ENCODE measurements around the gene FAM13A.
"Not testable (repeated sequence)": the region's sequence is repeated elsewhere in the genome, so short reads cannot be mapped to it uniquely, and the experiment has no call there.

The FAM13A gene

DNA sequence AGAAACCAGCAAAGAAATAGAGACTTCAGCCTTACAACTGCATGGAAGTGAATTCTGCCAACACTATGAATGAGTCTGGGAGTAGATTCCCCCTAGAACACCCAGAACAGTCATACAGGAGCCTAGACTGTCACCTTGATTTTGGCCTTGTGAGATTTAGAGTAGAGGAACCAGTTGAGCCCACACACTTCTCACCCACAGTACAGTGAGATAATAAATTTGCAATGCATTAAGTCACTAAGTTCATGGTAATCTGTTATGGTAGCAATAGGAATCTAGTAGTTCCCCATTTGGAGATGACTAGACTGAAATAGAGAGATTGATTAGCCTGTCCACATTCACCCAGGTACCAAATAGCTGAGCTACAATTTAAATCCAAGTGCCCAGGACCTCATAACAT lies 59.0 kb downstream of the FAM13A start:
- no peak for DNase-seq

DNA sequence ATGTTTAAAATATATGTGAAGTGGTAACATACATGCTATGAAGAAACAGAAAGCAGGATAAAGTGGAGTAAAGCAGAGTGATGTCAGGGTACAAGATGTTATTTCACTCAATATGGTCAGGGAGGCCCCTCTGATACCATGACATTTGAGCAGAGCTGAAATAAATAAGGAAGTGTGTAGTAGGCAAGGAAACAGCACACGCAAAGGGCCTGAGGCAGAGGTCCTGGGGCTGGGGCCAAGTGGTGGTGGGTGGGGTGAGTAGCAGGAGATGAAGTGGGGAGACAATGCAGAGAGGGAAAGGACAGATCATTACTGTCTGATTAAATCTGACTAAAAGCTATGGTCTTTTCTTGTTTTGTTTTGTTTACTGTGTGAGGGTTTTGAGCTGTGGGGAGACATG lies 61.1 kb downstream of the FAM13A start:
- no peak for DNase-seq

DNA sequence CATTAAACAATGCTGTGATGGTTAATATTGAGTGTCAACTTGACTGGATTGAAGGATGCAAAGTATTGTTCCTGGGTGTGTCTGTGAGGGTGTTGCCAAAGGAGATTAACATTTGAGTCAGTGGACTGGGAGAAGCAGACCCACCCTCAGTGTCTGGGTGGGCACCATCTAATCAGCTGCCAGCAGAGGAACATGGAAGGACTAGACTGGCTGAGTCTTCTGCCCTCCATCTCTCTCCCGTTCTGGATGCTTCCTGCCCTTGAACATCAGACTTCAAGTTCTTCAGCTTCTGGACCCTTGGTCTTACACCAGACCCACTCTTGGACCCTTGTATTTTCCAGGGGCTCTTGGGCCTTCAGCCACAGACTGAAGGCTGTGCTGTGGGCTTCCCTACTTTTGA lies 61.7 kb downstream of the FAM13A start:
- not testable (repeated sequence) for DNase-seq

DNA sequence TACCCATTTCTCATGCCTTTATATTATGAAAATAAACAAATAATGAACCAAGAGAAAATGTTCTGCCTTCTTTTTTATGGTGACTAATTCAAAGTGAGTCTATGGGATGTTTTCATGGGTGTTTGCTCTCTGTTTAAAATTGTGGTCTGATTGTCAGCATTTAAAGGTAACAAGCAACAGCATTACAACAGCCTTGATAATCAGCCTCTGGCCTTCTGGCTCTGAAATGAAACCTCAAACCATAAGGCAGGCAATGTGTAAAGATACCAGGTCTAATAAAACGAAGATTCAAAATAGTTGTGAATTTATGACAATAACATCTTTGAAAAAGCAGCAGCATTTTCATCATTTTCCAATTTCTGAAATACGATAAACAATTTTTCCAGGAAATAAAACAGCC lies 63.7 kb downstream of the FAM13A start:
- DNase-seq, result no peak

DNA sequence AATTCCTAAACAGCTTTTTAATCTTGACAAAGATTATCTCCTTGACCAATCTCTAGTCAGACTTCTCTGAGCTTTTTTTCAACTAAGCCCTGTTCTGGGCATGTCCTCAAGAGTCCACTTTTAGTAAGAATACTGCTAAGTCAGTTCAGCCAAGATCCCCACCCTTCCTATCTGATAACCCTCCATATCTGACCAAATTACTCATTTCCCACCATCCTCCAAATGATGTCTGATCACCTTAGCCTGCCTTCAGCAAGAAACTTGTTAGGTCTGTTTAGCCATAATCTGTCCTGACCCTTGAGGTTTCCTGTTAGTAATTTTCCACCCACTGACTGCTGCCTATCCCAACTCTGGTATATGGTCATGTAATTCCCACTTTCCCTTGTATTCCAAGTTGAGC lies 65.2 kb downstream of the FAM13A start:
- no peak for DNase-seq

DNA sequence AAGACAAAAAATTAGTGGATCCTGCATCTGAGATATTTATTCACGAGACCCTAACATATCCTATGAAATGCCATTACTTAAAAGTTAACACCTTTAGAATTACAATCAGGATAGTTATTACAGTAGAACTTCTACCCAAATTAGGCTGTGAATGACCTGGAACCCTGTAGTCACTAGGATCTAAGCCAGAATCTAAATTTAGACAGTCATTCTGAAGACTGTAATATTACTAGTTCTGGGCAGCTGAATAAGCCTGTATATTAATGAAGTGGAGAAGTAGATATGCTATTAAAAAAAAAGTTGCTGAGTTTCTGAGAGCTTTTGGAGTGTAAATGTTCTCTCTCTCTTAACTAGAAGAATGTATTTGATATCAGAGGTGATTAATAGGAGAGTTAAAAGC lies 67.0 kb downstream of the FAM13A start:
- DNase-seq, result no peak

DNA sequence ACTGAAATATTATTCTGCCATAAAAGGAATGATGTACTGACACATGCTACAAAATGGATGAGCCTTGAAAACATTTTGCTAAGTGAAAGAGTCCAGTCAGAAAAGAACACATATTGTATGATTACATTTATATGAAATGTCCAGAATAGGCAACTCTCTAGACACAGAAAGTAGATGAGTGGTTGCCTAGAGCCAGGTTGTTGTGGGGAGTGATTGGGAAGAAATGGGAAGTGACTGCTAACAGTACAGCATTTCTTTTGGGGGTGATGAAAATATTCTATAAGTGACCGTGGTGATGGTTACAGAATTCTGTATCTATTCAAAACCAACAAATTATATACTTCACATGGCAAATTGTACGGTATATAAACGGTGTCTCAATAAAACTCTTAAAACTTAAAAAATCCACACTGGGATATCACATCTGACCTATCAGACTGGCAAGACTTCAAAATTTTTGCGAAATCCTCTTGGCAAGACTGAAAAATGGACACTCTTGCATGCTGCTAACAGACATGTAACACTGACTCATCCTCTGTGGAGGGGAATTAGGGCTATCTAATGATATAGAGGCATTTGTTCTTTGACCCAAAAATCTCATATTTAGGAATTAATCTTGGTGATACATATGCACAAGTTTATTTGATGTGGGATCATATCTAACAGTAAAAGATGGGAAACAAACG lies 71.8 kb downstream of the FAM13A start:
- DNase-seq, result no peak

DNA sequence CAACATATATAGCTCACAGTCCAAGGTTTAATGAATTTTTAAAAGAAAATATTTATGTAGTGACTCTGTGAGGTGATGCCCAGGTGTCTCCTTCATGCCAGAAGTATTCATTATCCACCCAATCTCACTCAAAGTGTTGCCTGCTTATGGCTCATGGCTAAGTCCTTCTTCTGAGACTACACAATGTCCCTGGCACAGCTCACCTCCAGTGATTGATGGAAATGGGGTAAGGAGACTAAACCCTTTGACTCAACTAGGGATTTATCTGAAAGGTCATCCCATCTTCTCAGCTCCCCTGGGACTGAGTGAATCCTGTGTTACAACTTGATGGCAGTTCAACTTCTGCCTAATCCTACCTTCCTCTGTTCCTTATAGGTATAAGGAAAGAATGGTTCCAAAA lies 74.2 kb downstream of the FAM13A start:
- DNase-seq, result no peak

DNA sequence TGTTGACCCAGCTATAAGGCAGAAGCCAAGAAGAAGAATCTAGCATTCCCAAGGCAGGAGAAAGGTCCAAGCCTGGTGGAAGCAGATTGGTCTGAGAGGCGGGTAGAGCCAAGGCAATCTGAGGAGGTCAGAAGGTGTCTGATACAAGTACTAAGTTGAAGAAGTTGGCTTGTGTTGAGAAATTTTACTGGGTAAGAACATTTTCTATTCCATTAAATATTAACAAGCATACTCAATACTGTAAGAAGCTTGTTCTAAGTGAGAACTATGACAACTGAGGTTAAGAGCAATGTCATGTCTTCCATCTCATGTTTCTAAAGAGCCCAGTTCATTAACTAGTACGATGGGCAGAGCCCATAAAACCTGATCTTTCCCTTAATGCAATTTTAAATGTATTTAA lies 75.0 kb downstream of the FAM13A start:
- no peak for DNase-seq

DNA sequence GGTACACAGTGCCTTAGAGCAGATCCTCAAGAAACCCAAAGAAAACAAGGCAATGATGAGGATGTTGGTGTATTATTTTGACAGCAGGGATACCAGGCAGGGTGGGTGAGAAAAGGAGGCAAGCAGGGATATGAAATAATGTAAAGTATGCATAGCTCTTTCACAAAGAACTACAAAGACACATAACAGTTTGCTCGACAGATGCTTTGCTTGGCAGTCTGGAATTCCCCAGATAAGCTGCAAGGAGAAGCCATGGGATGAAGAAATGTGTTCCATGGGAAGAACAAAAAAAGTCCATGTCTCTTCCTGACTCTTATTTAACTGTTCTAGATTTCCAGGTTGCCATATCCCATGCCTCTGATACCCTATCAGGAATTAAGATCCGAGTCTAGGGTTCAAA lies 75.4 kb downstream of the FAM13A start:
- DNase-seq, result no peak

DNA sequence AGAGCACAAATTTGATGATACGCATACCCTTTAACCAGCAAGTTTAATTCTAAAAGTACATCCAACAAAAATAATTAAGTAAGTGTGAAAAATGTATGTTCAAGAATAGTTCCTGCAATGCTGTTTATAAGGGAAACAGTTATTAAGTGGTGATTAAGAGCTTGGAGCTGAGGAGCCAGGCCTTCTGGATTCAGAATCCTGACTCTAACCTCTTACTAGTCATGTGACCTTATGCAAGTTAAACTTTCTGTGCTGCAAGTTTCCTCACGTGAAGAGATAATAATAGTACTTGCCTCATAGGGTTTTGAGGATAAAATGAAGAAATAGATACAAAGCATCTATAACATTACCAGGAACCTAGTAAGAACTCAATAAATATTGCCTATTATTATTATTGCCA lies 77.7 kb downstream of the FAM13A start:
- DNase-seq, result no peak

DNA sequence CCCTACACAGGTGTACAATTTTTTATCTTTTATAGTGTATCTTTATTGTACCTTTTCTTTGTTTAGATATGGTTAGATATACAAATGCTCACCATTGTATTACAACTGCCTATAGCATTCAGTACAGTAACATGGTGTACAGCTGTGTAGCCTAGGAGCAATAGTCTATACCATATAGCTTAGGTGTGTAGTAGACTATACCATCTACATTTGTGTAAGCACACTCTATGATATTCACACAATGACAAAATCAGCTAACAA lies 80.3 kb downstream of the FAM13A start:
- DNase-seq, result no peak

DNA sequence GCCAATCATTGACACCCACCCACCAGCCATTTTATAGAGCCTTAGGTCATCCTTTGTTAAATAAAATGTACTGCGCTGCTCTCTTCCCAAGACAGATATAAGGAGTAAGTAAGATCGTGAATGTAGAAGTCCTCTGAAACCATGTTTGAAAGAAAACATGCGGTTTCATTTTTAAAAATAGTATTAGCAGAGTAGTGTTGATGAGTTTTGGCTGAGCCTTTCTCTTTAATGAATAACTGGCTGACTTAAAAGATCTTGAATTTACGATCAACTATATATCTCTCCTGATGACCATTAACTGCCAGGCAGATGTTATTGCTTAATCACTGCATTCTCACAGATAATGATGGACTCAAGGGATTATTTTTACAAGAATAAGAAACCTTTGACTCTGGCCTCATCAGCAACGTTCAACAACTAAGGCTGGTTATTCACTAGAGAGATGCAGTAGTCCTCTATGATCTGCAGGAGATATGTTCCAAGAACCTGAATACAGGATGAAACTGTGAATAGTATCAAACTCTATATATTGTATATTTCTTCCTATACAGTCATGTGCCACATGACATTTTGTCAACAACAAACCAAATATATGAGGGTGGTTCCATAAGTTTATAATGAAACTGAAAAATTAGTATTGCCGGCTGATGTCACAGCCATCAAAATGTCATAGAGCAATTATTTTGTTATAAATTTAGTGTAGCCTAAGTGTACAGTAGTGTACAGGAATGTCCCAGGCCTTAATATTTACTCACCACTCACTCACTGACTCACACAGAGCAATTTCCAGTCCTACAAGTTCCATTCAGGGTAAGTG lies 80.8 kb downstream of the FAM13A start:
- DNase-seq, result no peak

DNA sequence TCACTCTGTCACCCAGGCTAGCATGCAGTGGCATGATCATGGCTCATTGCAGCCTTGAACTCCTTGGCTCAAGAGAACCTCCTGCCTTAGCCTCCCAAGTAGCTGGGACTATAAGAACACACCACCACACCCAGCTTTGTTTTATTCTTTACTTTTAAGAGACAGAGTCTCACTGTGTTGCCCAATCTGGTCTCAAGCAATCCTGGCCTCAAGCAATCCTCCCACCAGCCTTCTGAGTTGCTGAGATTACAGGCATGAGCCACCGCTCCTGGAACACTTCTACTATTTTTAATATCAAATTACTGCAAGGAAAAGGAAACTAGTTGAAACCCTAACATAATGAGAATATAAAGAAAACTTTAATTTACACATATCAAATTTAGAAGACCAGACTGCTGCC lies 85.4 kb downstream of the FAM13A start:
- DNase-seq, result no peak

DNA sequence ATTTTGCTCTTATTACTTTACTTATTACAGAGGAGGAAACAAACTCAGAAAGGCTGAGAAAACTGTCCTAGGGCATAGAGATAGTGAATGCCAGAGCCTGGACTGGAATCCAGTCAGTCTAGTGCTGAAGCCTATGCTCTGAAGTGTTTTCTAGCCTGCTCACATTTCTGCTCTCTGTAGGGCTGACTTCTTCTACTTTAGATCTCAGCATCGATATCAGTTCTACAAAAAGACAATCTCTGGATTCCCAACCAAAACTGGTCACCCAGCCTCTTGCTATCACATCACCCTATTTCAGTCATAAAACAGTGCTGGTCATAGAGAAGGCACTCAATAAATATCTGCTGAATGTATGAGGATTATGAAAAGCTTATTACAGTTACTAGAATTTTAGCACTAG lies 87.2 kb downstream of the FAM13A start:
- no peak for DNase-seq

DNA sequence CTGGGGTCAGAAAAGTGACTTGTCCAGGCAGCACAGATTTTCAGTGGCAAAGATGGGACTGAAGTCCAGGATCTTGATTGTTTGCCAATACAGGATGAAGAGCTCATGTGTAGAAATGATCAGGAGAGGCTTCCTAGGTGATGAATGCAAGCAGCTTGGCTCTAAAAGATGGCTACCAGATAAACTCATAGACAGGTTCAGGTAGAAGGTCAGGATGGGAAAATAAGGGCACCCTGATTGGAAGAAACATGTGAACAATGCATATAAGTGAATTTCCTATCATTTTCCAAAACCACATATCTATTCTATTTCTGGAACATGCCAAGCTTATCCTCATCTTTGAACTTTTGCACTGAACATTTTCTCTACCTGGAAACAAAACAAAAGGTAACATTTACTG lies 87.7 kb downstream of the FAM13A start:
- no peak for DNase-seq

DNA sequence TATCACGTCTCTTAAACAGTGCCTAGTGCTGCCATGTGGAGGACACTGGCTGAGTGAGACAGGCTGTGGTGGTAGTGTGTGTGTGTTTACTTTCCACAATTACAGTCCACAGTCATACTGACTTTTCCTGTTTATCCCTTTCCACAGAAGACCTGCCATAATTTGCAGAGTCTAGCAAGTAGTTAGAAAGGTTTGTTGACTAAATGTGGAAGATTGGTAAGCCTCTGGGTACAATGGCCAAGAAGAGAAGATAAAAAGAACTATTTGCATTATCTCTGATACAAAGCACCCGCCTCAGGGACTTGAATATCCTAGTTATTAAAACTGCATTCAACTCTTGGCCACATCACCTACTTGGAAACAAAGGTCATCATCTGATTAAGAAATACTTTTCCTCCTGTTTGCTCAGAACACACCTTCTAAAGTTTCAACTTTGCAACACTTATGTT lies 89.1 kb downstream of the FAM13A start:
- DNase-seq, result no peak

DNA sequence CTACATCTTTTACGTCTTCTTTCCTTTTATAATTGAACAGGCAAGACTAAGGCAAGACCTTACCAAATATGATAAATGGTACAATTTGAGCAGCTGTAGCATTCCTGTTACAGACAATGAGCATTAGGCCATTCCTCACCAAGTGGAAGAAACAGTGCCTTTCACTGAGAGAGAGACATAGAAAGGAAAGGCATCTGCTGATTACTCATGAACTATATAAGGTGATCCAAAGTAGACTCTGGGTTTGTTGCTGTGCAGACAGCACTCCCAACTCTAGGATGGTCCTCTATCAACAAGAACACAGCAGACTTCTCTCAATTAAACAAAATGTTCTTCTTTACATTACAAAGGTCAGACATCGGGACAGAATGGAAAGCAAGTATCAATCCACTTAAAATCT lies 91.9 kb downstream of the FAM13A start:
- no peak for DNase-seq

DNA sequence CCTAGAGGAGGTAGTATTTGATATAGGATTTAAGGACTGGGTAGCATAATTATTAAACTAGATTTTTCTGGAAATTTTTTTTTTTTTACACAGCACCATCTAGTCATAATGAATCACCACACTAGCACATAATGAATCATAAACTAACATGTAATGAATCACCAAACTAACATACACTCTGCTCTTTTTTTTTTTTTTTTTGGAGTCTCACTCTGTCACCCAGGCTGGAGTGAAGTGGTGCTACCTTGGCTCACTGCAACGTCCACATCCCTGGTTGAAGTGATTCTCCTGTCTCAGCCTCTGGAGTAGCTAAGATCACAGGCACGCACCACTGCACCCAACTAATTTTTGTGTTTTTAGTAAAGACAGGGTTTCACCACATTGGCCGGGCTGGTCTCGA lies 92.5 kb downstream of the FAM13A start:
- no peak for DNase-seq

DNA sequence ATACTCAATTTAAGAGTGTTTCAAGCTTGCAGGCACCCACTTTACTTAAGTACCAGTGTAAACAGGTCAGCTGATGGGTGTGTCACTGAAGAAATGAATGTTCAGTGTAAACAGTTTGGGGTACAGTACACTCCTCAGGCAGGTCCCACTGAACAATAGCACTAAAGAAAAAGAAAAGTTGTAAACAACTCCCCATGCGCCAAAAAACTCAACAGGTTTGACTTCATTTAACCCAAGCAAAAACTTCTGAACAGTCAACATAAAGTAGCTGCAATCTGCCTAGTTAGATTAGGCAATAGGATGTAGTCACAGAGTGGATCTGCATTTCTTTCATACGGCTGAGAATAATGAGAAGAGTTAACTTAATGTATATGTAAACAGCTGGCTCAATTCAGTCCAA lies 93.2 kb downstream of the FAM13A start:
- no peak for DNase-seq

DNA sequence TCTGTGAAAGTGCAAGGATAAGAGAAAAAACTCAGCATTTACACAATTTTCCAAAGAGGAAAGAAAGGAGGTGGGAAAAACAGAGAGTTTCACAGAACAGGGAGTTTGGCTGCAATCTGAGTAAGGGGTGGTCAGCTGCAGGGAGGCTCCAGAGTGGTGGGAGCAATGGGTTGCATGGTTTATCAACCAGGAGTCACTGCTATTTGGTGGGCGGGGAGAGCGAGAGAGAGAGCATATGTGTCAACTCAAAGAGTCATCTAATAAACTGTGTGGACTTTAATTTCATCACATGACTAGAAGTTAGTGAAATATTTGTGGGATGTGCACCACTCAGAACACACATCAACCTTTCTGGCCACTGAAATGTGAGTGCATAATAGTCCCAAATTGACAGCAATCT lies 94.6 kb downstream of the FAM13A start:
- no peak for DNase-seq

DNA sequence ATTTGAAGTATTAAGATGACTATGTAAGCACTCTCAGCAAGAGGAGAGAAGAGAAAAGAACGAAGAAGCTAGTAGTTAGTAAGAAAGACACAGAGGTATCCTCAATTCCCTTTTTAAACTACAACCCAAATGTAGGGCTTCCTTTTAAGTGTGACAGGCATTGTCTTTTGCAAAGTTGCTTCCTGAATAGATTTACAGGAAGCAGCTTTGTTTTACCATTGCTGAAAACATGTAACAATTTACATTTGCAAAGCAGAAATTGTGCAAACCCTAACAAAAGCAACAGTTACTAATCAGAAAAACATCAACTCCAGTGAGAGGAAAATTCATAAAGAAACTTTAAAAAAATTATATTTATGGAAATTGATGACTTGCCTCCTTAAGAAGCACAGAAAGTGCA lies 96.4 kb downstream of the FAM13A start:
- DNase-seq, result no peak

DNA sequence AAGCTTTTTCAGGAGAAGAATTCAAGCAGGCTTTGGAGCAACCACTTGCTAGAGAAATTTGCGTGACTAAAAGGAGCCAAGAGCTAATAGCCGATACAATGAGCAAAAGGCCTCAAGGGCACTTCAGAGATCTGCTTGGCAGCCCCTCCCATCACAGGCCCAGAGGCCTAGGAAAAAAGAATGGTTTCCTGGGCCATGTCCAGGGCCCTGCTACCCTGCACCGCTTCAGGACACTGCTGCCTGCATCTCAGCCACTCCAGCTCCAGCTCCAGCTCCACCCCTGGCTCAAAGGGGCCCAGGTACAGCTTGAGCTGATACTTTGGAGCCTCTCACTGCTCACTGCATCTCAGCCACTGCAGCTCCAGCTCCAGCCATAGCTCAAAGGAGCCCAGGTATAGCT lies 98.9 kb downstream of the FAM13A start:
- no peak for DNase-seq

DNA sequence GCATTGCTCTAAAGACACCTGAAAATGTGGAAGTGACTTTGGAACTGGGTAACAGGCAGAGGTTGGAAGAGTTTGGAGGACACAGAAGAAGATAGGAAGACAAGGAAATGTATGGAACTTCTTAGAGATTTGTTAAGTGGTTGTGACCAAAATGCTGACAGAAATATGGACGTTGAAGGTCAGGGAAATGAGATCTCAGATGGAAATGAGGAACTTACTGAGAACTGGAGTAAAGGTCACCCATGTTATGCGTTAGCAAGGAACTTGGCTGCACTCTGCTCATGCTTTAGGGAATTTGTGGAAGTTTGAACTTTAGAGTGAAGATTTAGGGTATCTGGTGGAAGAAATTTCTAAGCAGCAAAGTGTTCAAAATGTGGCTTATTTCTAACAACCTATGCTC lies 99.4 kb downstream of the FAM13A start:
- DNase-seq, result no peak
